B cell (primary cell): Measurements from ENCODE around the gene F8. TPM values are rescaled to one million over a fixed set of nuclear protein-coding genes. Genes with fewer than 3 reads are reported as not detected.
A peak's percentile ranks its signal among the peaks of the same experiment; 100 is the strongest.

Experiments
- ATAC-seq: fragments of 200-7000 bp; cut with Tn5 transposase; one replicate; pipeline ENCODE4 v1.10.0; 2021; ENCODE audit warnings: low read depth, mild to moderate bottlenecking, moderate number of reproducible peaks, moderate library complexity
- CTCF ChIA-PET: fragments of 350-600 bp; sonication (Branson Sonifier 250); formaldehyde crosslinking; loops from one replicate; lab custom pipeline; 2021; ENCODE audit warnings: antibody characterized with exemption, inconsistent platforms; lab: Charles Lee
- POLR2A ChIA-PET: fragments of 350-600 bp; sonication (Branson Sonifier 250); formaldehyde crosslinking; loops from one replicate; lab custom pipeline; 2021; ENCODE audit warnings: antibody characterized with exemption; lab: Charles Lee
- DNase-seq: peaks from one replicate; pipeline ENCODE4 v3.0.0; 2013
- H2AFZ ChIP-seq: 2 replicates; pipeline ENCODE4 v1.6.1; 2012; ENCODE audit warnings: mild to moderate bottlenecking, low read depth, low read length; ENCODE audit not compliant: insufficient read depth, poor library complexity, severe bottlenecking
- H3K27ac ChIP-seq, 2 donors: 1 replicate in 1 of 2; 2 replicates in 1 of 2; pipeline ENCODE4 v1.5.1; 2012 to 2013; ENCODE audit warnings: low read length in 2 of 2, mild to moderate bottlenecking in 2 of 2, moderate library complexity in 1 of 2
- H3K27me3 ChIP-seq, 4 experiments: fragments of 200-600 bp in 1 of 4; sonication (generic) in 1 of 4; replicated peaks in 1 of 4; 1 replicate in 2 of 4; 2 replicates in 2 of 4; pipeline versions ENCODE4 v1.6.1 to v1.7.0; 2013 to 2016; ENCODE audit warnings: low read length in 3 of 4, mild to moderate bottlenecking in 2 of 4, mixed read lengths in 1 of 4, moderate library complexity in 1 of 4; ENCODE audit not compliant: insufficient read depth in 4 of 4, control insufficient read depth in 3 of 4; ENCODE audit errors: control extremely low read depth in 1 of 4
- H3K36me3 ChIP-seq, 2 experiments: replicated peaks in 1 of 2; 1 replicate in 1 of 2; 2 replicates in 1 of 2; pipeline versions ENCODE4 v1.6.1 to v1.7.1; 2013; ENCODE audit warnings: low read length in 1 of 2; ENCODE audit not compliant: insufficient read depth in 2 of 2, control insufficient read depth in 1 of 2; ENCODE audit errors: control extremely low read depth in 1 of 2, extremely low read depth in 1 of 2
- H3K4me1 ChIP-seq, 2 donors: fragments of 200-600 bp in 1 of 2; sonication (generic) in 1 of 2; 1 replicate in 1 of 2; 2 replicates in 1 of 2; pipeline versions ENCODE4 v1.5.1 to v1.6.1; 2013 to 2017; ENCODE audit warnings: low read length in 2 of 2; ENCODE audit not compliant: control insufficient read depth in 2 of 2, insufficient read depth in 2 of 2
- H3K4me2 ChIP-seq: replicated peaks from 2 replicates; pipeline ENCODE3; 2012; ENCODE audit warnings: mild to moderate bottlenecking, low read depth, low read length; ENCODE audit not compliant: poor library complexity, severe bottlenecking
- H3K4me3 ChIP-seq, 5 experiments: fragments of 200-600 bp in 1 of 5; sonication (generic) in 1 of 5; 1 replicate in 3 of 5; 2 replicates in 2 of 5; pipeline versions ENCODE4 v1.5.1 to v1.7.0; 2011 to 2016; ENCODE audit warnings: low read length in 4 of 5, mild to moderate bottlenecking in 4 of 5, low read depth in 2 of 5, control low read depth in 1 of 5, moderate library complexity in 1 of 5; ENCODE audit not compliant: insufficient read depth in 1 of 5; ENCODE audit errors: control extremely low read depth in 1 of 5, extremely low read depth in 1 of 5
- H3K79me2 ChIP-seq: fragments of 200-600 bp; sonication (generic); one replicate; pipeline ENCODE4 v1.6.0; 2016; ENCODE audit warnings: low read length; ENCODE audit not compliant: control insufficient read depth, insufficient read depth
- H3K9ac ChIP-seq: fragments of 200-600 bp; sonication (generic); 2 replicates; pipeline ENCODE4 v1.6.1; 2017; ENCODE audit warnings: mild to moderate bottlenecking, low read length, moderate library complexity
- H3K9me3 ChIP-seq, 3 donors: one replicate each; pipeline versions ENCODE4 v1.6.1 to v1.7.1; 2013; ENCODE audit warnings: low read length in 2 of 3; ENCODE audit not compliant: control insufficient read depth in 2 of 3, insufficient read depth in 1 of 3; ENCODE audit errors: control extremely low read depth in 1 of 3
- H4K20me1 ChIP-seq: 2 replicates; pipeline ENCODE4 v1.6.0; 2012; ENCODE audit warnings: mild to moderate bottlenecking, low read length; ENCODE audit not compliant: insufficient read depth, control insufficient read depth, poor library complexity, severe bottlenecking
- H3K27ac Mint-ChIP-seq: one replicate; pipeline ENCODE4 v1.8.0; 2021; ENCODE audit warnings: mixed read lengths
- H3K27me3 Mint-ChIP-seq: one replicate; pipeline ENCODE4 v1.8.0; 2021; ENCODE audit warnings: mixed read lengths
- H3K4me1 Mint-ChIP-seq: one replicate; pipeline ENCODE4 v1.8.0; 2021; ENCODE audit warnings: mixed read lengths
- H3K4me3 Mint-ChIP-seq: one replicate; pipeline ENCODE4 v1.8.0; 2021; ENCODE audit warnings: mixed read lengths
- H3K9me3 Mint-ChIP-seq: one replicate; pipeline ENCODE4 v1.8.0; 2022; ENCODE audit warnings: mixed read lengths; ENCODE audit not compliant: insufficient read depth
- EZH2 ChIP-seq: IDR thresholded peaks from 2 replicates; pipeline ENCODE4 v1.6.1; 2012; ENCODE audit warnings: borderline replicate concordance, low read depth, mild to moderate bottlenecking, moderate library complexity, low read length; ENCODE audit not compliant: insufficient read depth, poor library complexity, severe bottlenecking
- WGBS: methylation state at CpG from one replicate; pipeline ENCODE4 v1.1.5; 2013; ENCODE audit warnings: missing lambda C conversion rate; ENCODE audit not compliant: insufficient coverage; 5-methylcytosine and 5-hydroxymethylcytosine counted together
- intact Hi-C: fragments of 100-400 bp; cut with micrococcal nuclease; formaldehyde crosslinking; loops from one replicate; pipeline ENCODE4 v1.10.0; 2022
- polyA plus RNA-seq: library from polyadenylated mRNA; depleted of rRNA; stranded (reverse); fragments of >200 nt; gene quantifications from 2 replicates; pipeline ENCODE4 v1.2.3, GENCODE V29; 2012
- total RNA-seq, 2 donors: library from RNA; stranded (reverse); fragments of 120-200 nt in 1 of 2; gene quantifications; 1 replicate in 1 of 2; 2 replicates in 1 of 2; pipeline versions ENCODE4 v1.2.3 to v1.2.4, GENCODE V29; 2013 to 2022
- TF ChIP-seq, protein P1 (sequence below): fragments of 200-600 bp; IDR thresholded peaks from one replicate; pipeline ENCODE4 v1.8.0; 2022; ENCODE audit warnings: antibody characterized with exemption, mild to moderate bottlenecking

The F8 gene
- total and polyA plus RNA-seq, 2 donors (not counting 1 experiment from before 2014, with no cell fraction given): 0.86 to 1.4 TPM

DNA sequence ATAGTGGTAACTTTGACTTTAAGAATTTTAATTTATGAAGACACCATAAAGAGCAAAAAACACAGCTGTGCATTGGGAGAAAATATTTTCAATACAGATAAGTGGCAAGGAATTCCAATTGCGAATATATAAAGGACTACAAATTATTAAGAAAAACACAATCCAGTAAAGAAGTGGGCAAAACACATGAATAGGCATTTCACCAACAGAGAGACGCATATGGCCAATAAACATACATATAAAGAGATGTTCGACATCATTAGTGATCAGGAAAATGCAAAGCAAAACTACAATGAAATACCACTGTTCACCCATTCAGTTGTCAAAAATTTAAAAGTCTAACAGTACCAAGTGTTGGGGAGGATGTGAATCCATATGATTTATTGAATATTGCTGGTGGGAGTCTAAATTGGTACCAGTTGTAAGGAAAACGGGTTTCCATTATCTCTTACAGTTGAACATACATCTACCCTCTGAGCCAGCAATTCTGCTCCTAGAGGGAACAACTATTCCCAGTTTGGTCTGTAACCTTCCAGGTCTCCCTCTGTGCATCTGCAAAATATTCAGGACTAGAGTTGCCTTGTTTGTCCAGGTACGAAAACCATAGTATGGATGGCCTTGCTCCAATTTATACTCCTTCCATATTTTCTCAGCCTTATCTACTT is 215.6 kb downstream of the F8 start:
- H3K79me2 ChIP-seq: no peaks in the 10 kb centered on the region
- no peak overlapping the region for H3K4me3 ChIP-seq
- intact Hi-C loops: loop anchor here (10.0 kb wide), 1 partner anchor 218 kb away; the partner anchor contains the start of genes F8 and FUNDC2
- ChIA-PET CTCF (no interaction called here), POLR2A (no interaction called here)
- H3K4me1 ChIP-seq: peaks cover 10 to 13% of the 10 kb centered on the region in 2 donors
- no peak overlapping the region for H3K9ac ChIP-seq
- no peak for TF ChIP-seq EZH2
- TF ChIP-seq, protein P1, sequence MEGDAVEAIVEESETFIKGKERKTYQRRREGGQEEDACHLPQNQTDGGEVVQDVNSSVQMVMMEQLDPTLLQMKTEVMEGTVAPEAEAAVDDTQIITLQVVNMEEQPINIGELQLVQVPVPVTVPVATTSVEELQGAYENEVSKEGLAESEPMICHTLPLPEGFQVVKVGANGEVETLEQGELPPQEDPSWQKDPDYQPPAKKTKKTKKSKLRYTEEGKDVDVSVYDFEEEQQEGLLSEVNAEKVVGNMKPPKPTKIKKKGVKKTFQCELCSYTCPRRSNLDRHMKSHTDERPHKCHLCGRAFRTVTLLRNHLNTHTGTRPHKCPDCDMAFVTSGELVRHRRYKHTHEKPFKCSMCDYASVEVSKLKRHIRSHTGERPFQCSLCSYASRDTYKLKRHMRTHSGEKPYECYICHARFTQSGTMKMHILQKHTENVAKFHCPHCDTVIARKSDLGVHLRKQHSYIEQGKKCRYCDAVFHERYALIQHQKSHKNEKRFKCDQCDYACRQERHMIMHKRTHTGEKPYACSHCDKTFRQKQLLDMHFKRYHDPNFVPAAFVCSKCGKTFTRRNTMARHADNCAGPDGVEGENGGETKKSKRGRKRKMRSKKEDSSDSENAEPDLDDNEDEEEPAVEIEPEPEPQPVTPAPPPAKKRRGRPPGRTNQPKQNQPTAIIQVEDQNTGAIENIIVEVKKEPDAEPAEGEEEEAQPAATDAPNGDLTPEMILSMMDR: no peak
- peaks cover 13% of the 10 kb centered on the region for H3K4me1 Mint-ChIP-seq
- no peak overlapping the region for H2AFZ ChIP-seq
- no peaks in the 10 kb centered on the region for H3K36me3 ChIP-seq
- no peak overlapping the region for H3K27ac Mint-ChIP-seq
- 100% methylated on average over 1 of the region's 5 CpGs for WGBS
- H3K4me3 Mint-ChIP-seq: no peak overlapping the region
- H3K9me3 ChIP-seq: no peaks in the 10 kb centered on the region
- H4K20me1 ChIP-seq: no peaks in the 10 kb centered on the region
- DNase-seq (no peak), ATAC-seq (no peak)
- no peak overlapping the region for H3K27ac ChIP-seq
- no peak overlapping the region for H3K4me2 ChIP-seq
- H3K27me3 ChIP-seq: no peaks in the 10 kb centered on the region
- H3K27me3 Mint-ChIP-seq: no peaks in the 10 kb centered on the region
- H3K9me3 Mint-ChIP-seq: no peaks in the 10 kb centered on the region

DNA sequence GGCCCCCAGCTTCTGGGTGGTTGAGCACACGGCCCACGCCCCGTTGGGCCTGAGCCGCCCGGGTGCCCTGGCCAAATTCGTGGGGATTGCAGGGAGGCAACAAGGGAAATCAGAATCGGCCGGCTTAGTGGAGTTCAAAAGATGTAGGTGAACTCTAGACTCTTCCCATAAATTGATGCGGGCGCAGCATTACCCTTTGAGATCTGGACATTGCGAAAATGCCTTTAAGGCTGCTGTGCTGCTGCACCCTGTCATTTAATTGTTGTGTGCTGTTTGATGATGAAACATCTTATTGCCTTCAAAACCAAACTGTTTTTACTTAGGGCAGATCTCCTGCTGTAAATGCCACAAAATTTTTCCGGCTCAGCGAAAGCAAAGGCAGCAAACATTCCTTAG is 216.8 kb downstream of the F8 start:
- Histone ChIP-seq H3K36me3 (no peaks in the 10 kb centered on the region), H4K20me1 (no peaks in the 10 kb centered on the region), H3K9ac (peak overlapping the region; percentile 68), H3K9me3 (no peaks in the 10 kb centered on the region), H3K79me2 (no peaks in the 10 kb centered on the region), H2AFZ (peak overlapping the region; percentile 79), H3K4me1 (peaks cover 11 to 16% of the 10 kb centered on the region in 2 donors), H3K4me2 (peak overlapping the region; percentile 86), H3K27ac (no peak overlapping the region), H3K27me3 (no peaks in the 10 kb centered on the region), H3K4me3 (peak overlapping the region; percentile 23 to 69 (median 65))
- CTCF ChIA-PET: interaction anchor here (0.8 to 1.6 kb wide), 3 partner anchors 13 to 57 kb away, joined by 3 to 5 read pairs (median 4); no protein-coding TSS in a partner anchor
- intact Hi-C loops: loop anchor here (1.0 to 10.0 kb wide), 3 partner anchors 42 to 219 kb away; partner anchors contain the start of genes F8 and FUNDC2
- no peaks in the 10 kb centered on the region for H3K9me3 Mint-ChIP-seq
- peaks cover 18% of the 10 kb centered on the region for H3K4me1 Mint-ChIP-seq
- ATAC-seq (no peak), DNase-seq (no peak)
- POLR2A ChIA-PET: no interaction called here
- no peaks in the 10 kb centered on the region for H3K27me3 Mint-ChIP-seq
- no peak for TF ChIP-seq EZH2
- TF ChIP-seq, protein P1: no peak
- H3K27ac Mint-ChIP-seq: peak overlapping the region; percentile 37
- WGBS: 100% methylated on average over 2 of the region's 13 CpGs
- H3K4me3 Mint-ChIP-seq: peak overlapping the region; percentile 85
